ENCODE measurements around the gene RALGPS1. TPM values are rescaled to one million over a fixed set of nuclear protein-coding genes. Genes with fewer than 3 reads are reported as not detected.

RALGPS1 gene
- total and polyA plus RNA-seq, 2 of the 8 experiments (the other 6 are each of a cell fraction or from before 2014, with no cell fraction given) = 20.0 to 23.5 TPM

DNA sequence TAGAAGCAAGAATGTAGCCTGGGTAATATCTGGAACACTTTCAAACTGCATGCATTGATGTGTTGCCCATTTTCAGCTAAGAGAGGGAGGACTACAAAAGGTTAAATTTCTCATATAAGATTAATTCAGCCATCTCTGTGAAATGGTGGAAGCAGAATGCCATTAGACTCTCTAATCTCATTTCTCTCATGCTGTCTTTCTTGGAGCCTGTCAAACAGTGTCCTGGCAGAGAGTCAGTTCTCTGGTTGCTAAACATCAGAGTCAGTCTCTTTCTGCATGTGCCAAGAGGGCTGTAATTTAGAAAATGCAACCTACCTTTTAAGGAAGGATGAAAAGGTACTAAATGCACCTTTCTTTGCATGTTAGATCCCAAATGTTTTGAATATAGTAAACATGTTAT is 349.1 kb downstream of the RALGPS1 start:
- CTCF ChIA-PET (ENCODE audit: partially characterized antibody) = interaction anchor here (0.6 to 1.9 kb wide), 6 partner anchors 13 to 104 kb away, joined by 3 to 6 read pairs (median 4); no protein-coding TSS in a partner anchor
- FAIRE-seq = no peak
- TF ChIP-seq POU5F1 (IDR thresholded peaks at IDR 0.05; ENCODE audit: low read depth, low read length) (no peak), CBX5 (IDR thresholded peaks at IDR 0.05; ENCODE audit: low read depth, low read length) (no peak), HDAC6 (IDR thresholded peaks at IDR 0.05; ENCODE audit: low read depth, low read length) (no peak), BACH1 (IDR thresholded peaks at IDR 0.05; ENCODE audit: low read length) (no peak), SUZ12 (IDR thresholded peaks at IDR 0.05; ENCODE audit: low read length) (no peak), POLR2AphosphoS5 (IDR thresholded peaks at IDR 0.05; ENCODE audit: low read depth, low read length) (no peak), KDM5A (IDR thresholded peaks at IDR 0.05; ENCODE audit: low read length) (no peak), CREB1 (IDR thresholded peaks at IDR 0.05) (no peak), TBP (IDR thresholded peaks at IDR 0.05; ENCODE audit: low read depth, low read length) (no peak), SIX5 (IDR thresholded peaks at IDR 0.05; ENCODE audit: low read depth, low read length) (no peak), KDM4A (IDR thresholded peaks at IDR 0.05; ENCODE audit: low read depth, low read length, severe bottlenecking) (no peak)

More for the DNA sequence above, 349.1 kb downstream of the RALGPS1 start:
- no peak overlapping the region for H3K56ac ChIP-seq (replicated peaks; ENCODE audit: insufficient read length, low read depth, low read length)
- no peaks in the 10 kb centered on the region for H3K79me2 ChIP-seq (ENCODE audit: control insufficient read depth in 1 of 2, insufficient read depth in 2 of 2, low read length in 2 of 2)
- no peaks in the 10 kb centered on the region for H3K9me3 ChIP-seq (ENCODE audit: insufficient read depth in 2 of 2, low read depth in 1 of 2, low read length in 1 of 2)
- no peak overlapping the region for H2BK120ac ChIP-seq (replicated peaks; ENCODE audit: low read depth, low read length)
- no peak overlapping the region for H3K4me3 ChIP-seq (ENCODE audit: extremely low read depth in 1 of 4, insufficient read depth in 2 of 4, low read depth in 3 of 4, low read length in 4 of 4)
- H3K27me3 ChIP-seq (replicated peaks in 1 of 4; ENCODE audit: control insufficient read depth in 3 of 4, extremely low read depth in 1 of 4, insufficient read depth in 3 of 4, low read length in 3 of 4) = no peaks in the 10 kb centered on the region
- peaks cover 0 to 6% (median 0%) of the 10 kb centered on the region in 4 experiments; a peak in 3 of 7 replicates for H3K4me1 ChIP-seq (replicated peaks in 1 of 4; ENCODE audit: control insufficient read depth in 3 of 4, insufficient read depth in 4 of 4, low read length in 3 of 4)
- no peak overlapping the region for H2BK5ac ChIP-seq (ENCODE audit: low read depth, low read length)
- H2AFZ ChIP-seq (ENCODE audit: low read length) = no peak overlapping the region
- H3K23me2 ChIP-seq (ENCODE audit: low read depth, low read length) = no peaks in the 10 kb centered on the region
- no peak overlapping the region for H3K4me2 ChIP-seq (ENCODE audit: insufficient read depth in 1 of 2, low read depth in 2 of 2, low read length in 2 of 2)
- H3K27ac ChIP-seq (ENCODE audit: low read depth, low read length) = no peak overlapping the region
- H4K8ac ChIP-seq (ENCODE audit: extremely low read depth, insufficient read depth, low read length) = no peak overlapping the region
- no peak overlapping the region for H3K23ac ChIP-seq (ENCODE audit: insufficient read length)
- H4K20me1 ChIP-seq (replicated peaks in 1 of 2; ENCODE audit: control insufficient read depth in 1 of 2, insufficient read depth in 2 of 2, low read length in 2 of 2) = no peaks in the 10 kb centered on the region
- no peak overlapping the region for H3K9ac ChIP-seq (replicated peaks in 1 of 4; ENCODE audit: extremely low read depth in 1 of 4, low read depth in 3 of 4, low read length in 3 of 4)
- H4K5ac ChIP-seq (ENCODE audit: insufficient read length, low read depth, low read length) = no peak overlapping the region
- H4K91ac ChIP-seq (replicated peaks; ENCODE audit: insufficient read length, low read length) = no peak overlapping the region
- no peak overlapping the region for H2BK12ac ChIP-seq (ENCODE audit: low read depth, low read length)
- H3K18ac ChIP-seq (ENCODE audit: extremely low read depth, low read length) = no peak overlapping the region
- H3K4ac ChIP-seq (replicated peaks; ENCODE audit: insufficient read length, low read depth, low read length) = no peak overlapping the region
- no peaks in the 10 kb centered on the region for H3K79me1 ChIP-seq (ENCODE audit: low read depth, low read length)
- POLR2A ChIA-PET (ENCODE audit: partially characterized antibody) = no interaction called here
- H2BK20ac ChIP-seq (ENCODE audit: low read length) = no peak overlapping the region
- no peak overlapping the region for H2AK5ac ChIP-seq (ENCODE audit: low read depth, low read length)
- no peaks in the 10 kb centered on the region for H3K36me3 ChIP-seq (ENCODE audit: control insufficient read depth in 2 of 4, insufficient read depth in 4 of 4, low read length in 3 of 4)
- no peak for DNase-seq (ENCODE audit: low read depth in 1 of 2, low spot score in 2 of 2)
- no peak overlapping the region for H2BK15ac ChIP-seq (ENCODE audit: low read length)
- H3K14ac ChIP-seq (ENCODE audit: insufficient read length) = no peak overlapping the region

Measured in H1 (cell line).